ENCODE data around the gene KIF5C. TPM values are rescaled to one million over a fixed set of nuclear protein-coding genes. Genes with fewer than 3 reads are reported as not detected.

Gene KIF5C
- total RNA-seq, 6 donors from 2014 or later, result 0.44 to 1.6 (median 0.85) TPM

DNA sequence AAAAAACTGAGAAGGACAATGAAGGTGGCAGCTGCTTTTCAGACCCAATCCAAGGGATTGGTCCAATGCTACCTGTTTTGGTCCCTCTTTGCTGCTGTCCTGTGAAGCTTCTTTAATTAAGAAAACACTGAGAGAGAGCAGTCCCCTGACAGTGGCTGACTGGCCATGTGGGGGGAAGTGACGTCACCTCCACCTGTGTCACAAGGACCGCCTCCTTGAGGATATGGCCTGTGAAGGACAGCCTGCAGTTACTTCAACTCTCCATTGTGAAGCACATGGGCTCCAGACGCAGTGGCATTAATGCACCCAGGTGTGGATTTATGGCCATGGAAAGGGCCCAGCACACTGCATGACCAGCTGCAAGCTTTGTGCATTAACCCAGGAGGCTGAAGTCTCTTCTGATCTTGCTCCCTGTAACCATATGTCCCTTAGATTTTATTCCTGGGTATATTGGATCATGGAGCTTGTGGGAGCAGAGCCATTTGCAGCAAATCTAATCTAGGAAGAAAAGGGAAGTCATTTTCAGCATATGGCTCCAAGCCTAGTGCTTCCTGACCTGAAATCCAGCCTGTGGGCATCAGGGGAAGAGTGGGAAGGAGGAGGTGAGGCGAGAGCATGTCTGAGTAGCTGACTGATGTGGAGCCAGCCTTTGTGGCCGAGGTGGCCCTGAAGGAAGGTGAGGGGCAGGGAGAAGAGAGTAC is 32.2 kb downstream of the KIF5C start:
- ATAC-seq (ENCODE audit: low FRiP score in 2 of 2) (no peak), DNase-seq (no peak)
- Histone ChIP-seq H3K27ac (no peak overlapping the region), H3K4me3 (no peak overlapping the region), H3K36me3 (no peaks in the 10 kb centered on the region), H3K9me3 (no peaks in the 10 kb centered on the region), H3K4me1 (no peaks in the 10 kb centered on the region), H3K27me3 (no peaks in the 10 kb centered on the region)
- 82 to 85% methylated on average over 5 of the region's 5 CpGs for WGBS, 2 donors
- TF ChIP-seq CTCF (IDR thresholded peaks at IDR 0.05) (no peak), POLR2A (IDR thresholded peaks at IDR 0.05) (no peak), EP300 (IDR thresholded peaks at IDR 0.05) (no peak), POLR2AphosphoS5 (IDR thresholded peaks at IDR 0.05) (no peak)

GRCh38 chr2:148909114-148909513 is 34.1 kb downstream of the KIF5C start:
- H3K27me3 ChIP-seq, result no peaks in the 10 kb centered on the region
- WGBS, 2 donors, result 58 to 61% methylated on average over 8 of the region's 8 CpGs

GRCh38 chr2:148913061-148913460 is 38.0 kb downstream of the KIF5C start:
- Histone ChIP-seq H3K4me3 (no peak overlapping the region), H3K27ac (no peak overlapping the region), H3K4me1 (no peaks in the 10 kb centered on the region), H3K9me3 (peaks cover 0 to 2% (median 0%) of the 10 kb centered on the region in 4 donors), H3K36me3 (no peaks in the 10 kb centered on the region), H3K27me3 (no peaks in the 10 kb centered on the region)
- no peak for TF ChIP-seq POLR2A (IDR thresholded peaks at IDR 0.05)
- TF ChIP-seq EP300 (IDR thresholded peaks at IDR 0.05), result no peak
- DNase-seq (no peak), ATAC-seq (ENCODE audit: low FRiP score in 2 of 2) (no peak)

More at GRCh38 chr2:148909114-148909513, 34.1 kb downstream of the KIF5C start:
- DNase-seq (no peak), ATAC-seq (ENCODE audit: low FRiP score in 2 of 2) (no peak)
- Histone ChIP-seq H3K4me1 (no peaks in the 10 kb centered on the region), H3K27ac (no peak overlapping the region), H3K36me3 (no peaks in the 10 kb centered on the region), H3K4me3 (no peak overlapping the region), H3K9me3 (no peaks in the 10 kb centered on the region)
- TF ChIP-seq EP300 (IDR thresholded peaks at IDR 0.05) (no peak), CTCF (IDR thresholded peaks at IDR 0.05) (no peak), POLR2AphosphoS5 (IDR thresholded peaks at IDR 0.05) (no peak), POLR2A (IDR thresholded peaks at IDR 0.05) (no peak)

- Histone ChIP-seq H3K9me3 (peaks cover 0 to 6% (median 3%) of the 10 kb centered on the region in 4 donors), H3K4me3 (no peak overlapping the region), H3K4me1 (no peaks in the 10 kb centered on the region), H3K27ac (no peak overlapping the region), H3K27me3 (no peaks in the 10 kb centered on the region), H3K36me3 (no peaks in the 10 kb centered on the region)
- no peak for TF ChIP-seq POLR2A (IDR thresholded peaks at IDR 0.05)
- no peak for TF ChIP-seq CTCF (IDR thresholded peaks at IDR 0.05)
- no peak for TF ChIP-seq EP300 (IDR thresholded peaks at IDR 0.05)
- 92 to 95% methylated on average over 8 of the region's 8 CpGs for WGBS, 2 donors
- no peak for ATAC-seq (ENCODE audit: low FRiP score in 2 of 2)
- DNase-seq, result no peak
Observed at GRCh38 chr2:148913492-148913891, 38.5 kb downstream of the KIF5C start.

- no peaks in the 10 kb centered on the region for H3K4me1 ChIP-seq
- ATAC-seq (ENCODE audit: low FRiP score in 2 of 2) (no peak), DNase-seq (no peak)
- WGBS, 2 donors, result 86% methylated on average over 3 to 4 of the region's 4 CpGs
- H3K4me3 ChIP-seq, result no peak overlapping the region
- no peak overlapping the region for H3K27ac ChIP-seq
- no peaks in the 10 kb centered on the region for H3K36me3 ChIP-seq
- no peaks in the 10 kb centered on the region for H3K27me3 ChIP-seq
- peaks cover 4 to 13% (median 10%) of the 10 kb centered on the region in 4 donors for H3K9me3 ChIP-seq
- no peak for TF ChIP-seq POLR2A (IDR thresholded peaks at IDR 0.05)
- TF ChIP-seq CTCF (IDR thresholded peaks at IDR 0.05), result no peak
- TF ChIP-seq POLR2AphosphoS5 (IDR thresholded peaks at IDR 0.05), result no peak
Observed at GRCh38 chr2:148914463-148914862, 39.4 kb downstream of the KIF5C start.
